Activated naive CD8-positive, alpha-beta T cell treated with anti-CD3 and anti-CD28 coated beads for 36 hours (primary cell): Measurements from ENCODE around the gene FCGR1A. TPM values are rescaled to one million over a fixed set of nuclear protein-coding genes. Genes with fewer than 3 reads are reported as not detected.
"Not testable (repeated sequence)": the region's sequence is repeated elsewhere in the genome, so short reads cannot be mapped to it uniquely, and the experiment has no call there.

Source experiments
- DNase-seq: peaks from one replicate; pipeline ENCODE4 v3.0.0; 2021
- H3K27ac Mint-ChIP-seq: one replicate; pipeline ENCODE4 v1.8.0; 2022; ENCODE audit warnings: mild to moderate bottlenecking, moderate library complexity, mixed read lengths
- H3K27me3 Mint-ChIP-seq: one replicate; pipeline ENCODE4 v1.8.0; 2022; ENCODE audit warnings: mild to moderate bottlenecking, mixed read lengths
- H3K36me3 Mint-ChIP-seq: one replicate; pipeline ENCODE4 v1.8.0; 2021; ENCODE audit warnings: mild to moderate bottlenecking, mixed read lengths
- H3K4me1 Mint-ChIP-seq: one replicate; pipeline ENCODE4 v1.8.0; 2021; ENCODE audit warnings: mixed read lengths
- H3K4me3 Mint-ChIP-seq: one replicate; pipeline ENCODE4 v1.8.0; 2022; ENCODE audit warnings: mild to moderate bottlenecking, moderate library complexity, mixed read lengths
- H3K9me3 Mint-ChIP-seq: one replicate; pipeline ENCODE4 v1.8.0; 2022; ENCODE audit warnings: mixed read lengths
- total RNA-seq, 2 experiments: library from RNA; stranded (reverse); gene quantifications; one replicate each; pipeline ENCODE4 v1.2.3, GENCODE V29; 2021

The FCGR1A gene
- not detected for total RNA-seq

GRCh38 chr1:149782600-149782999 lies at the start of gene FCGR1A:
Gene FCGR1A, plus strand, starts transcription at chr1:149782694. Its CDS starts 50 bp downstream, at chr1:149782744.
- not testable (repeated sequence) for H3K27me3 Mint-ChIP-seq

DNA sequence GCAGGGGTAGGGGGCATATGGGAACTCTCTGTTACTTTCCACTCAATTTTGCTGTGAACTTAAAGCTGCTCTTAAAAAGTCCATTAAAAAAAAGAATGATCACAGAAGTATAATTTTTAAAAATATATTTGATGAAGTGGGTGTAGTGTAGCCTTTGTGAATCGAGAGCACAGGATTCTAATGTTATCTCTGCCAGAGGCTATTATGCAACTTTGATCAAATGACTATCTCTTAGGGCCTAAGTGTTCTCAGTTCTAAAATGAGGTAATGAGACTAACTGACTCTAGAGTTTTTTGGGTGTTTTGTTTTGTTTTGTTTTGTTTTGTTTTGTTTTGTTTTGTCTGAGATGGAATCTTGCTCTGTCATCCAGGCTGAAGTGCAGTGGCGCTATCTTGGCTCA lies 49.7 kb upstream of the FCGR1A start:
- not testable (repeated sequence) for H3K4me1 Mint-ChIP-seq, H3K9me3 Mint-ChIP-seq, H3K27me3 Mint-ChIP-seq, H3K4me3 Mint-ChIP-seq, H3K36me3 Mint-ChIP-seq, H3K27ac Mint-ChIP-seq, DNase-seq

More at GRCh38 chr1:149782600-149782999, at the start of gene FCGR1A:
- H3K9me3 Mint-ChIP-seq, H3K4me3 Mint-ChIP-seq, H3K36me3 Mint-ChIP-seq, H3K4me1 Mint-ChIP-seq, H3K27ac Mint-ChIP-seq, DNase-seq: not testable (repeated sequence)

DNA sequence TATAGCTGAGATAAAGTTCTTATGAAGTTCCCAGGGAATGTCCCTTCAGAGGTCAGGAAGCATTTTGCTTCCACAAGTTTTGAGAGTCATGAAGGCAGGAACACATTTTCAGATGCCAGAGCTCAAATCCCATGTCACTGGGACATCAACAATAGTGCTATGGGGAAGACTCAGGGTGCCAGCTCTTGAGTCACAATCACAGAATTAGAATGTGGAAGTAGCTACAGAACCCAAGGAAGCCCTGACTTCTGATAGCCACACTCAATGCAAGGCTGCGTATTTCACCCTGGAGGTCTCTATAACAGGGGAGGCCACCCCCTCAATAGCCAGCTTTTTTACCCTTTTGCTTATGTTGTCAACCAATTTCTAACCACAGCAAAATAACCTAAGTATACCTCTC lies 47.8 kb upstream of the FCGR1A start:
- H3K36me3 Mint-ChIP-seq, H3K4me3 Mint-ChIP-seq, H3K9me3 Mint-ChIP-seq, H3K27me3 Mint-ChIP-seq, H3K27ac Mint-ChIP-seq, DNase-seq, H3K4me1 Mint-ChIP-seq: not testable (repeated sequence)

DNA sequence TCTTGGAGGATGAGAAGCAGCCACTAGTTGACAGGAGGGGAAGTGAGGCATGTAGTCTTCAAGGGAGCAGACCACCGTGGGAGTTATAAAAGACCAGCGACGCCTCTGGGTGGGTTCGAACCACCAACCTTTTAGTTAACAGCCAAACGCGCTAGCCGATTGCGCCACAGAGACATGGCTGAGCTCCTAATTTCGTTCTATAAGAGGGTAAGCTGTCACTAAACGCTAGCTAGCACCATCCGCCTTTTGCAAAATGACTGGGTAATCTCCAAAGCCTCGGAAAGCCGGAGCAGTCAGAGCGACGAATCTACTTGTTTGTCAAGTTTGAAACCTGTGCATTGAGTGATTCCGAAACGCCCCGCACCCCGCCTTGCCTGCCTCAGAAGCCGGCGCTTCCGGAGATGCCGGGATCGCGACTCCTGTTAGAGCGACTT lies 42.3 kb upstream of the FCGR1A start:
- Mint-ChIP-seq H3K27ac (peak overlapping the region; percentile 82), H3K4me3 (peak overlapping the region; percentile 60)
- not testable (repeated sequence) for H3K9me3 Mint-ChIP-seq, H3K4me1 Mint-ChIP-seq, H3K36me3 Mint-ChIP-seq, H3K27me3 Mint-ChIP-seq
- DNase-seq = peak; percentile 51

DNA sequence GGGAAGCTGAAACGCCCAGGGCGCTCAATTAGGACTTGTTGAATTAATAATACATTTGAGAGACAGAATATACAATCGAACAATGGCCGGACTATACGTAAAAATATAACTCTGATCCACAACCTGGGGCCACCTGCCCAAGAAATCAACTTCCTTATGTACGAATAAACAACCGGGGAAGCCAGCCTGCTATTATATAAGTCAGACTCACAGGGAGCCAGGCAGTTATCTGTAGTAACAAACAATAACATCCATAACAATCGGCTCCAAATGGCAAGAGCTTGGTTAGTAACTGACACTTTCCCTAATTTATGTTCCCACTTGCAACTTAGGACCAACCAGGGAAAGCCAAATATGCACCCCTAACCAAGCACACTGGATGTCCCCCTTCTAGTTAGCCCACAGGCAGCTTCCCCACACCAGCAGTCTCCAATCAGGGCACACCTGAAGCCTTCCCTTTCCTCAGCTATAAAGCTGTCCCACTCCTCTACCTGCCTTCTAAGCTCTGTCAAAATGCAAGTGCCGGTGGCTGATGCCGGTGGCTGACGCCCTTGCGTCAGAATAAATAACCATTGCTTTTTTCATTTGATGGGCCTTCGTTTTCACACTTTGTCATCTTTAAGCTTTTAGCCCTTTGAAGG lies 41.8 kb upstream of the FCGR1A start:
- not testable (repeated sequence) for H3K36me3 Mint-ChIP-seq, H3K9me3 Mint-ChIP-seq, H3K27me3 Mint-ChIP-seq, DNase-seq, H3K4me1 Mint-ChIP-seq
- peak overlapping the region; percentile 60 for H3K4me3 Mint-ChIP-seq
- H3K27ac Mint-ChIP-seq = peak overlapping the region; percentile 82

- H3K9me3 Mint-ChIP-seq, DNase-seq, H3K4me3 Mint-ChIP-seq, H3K27ac Mint-ChIP-seq, H3K4me1 Mint-ChIP-seq, H3K27me3 Mint-ChIP-seq, H3K36me3 Mint-ChIP-seq: not testable (repeated sequence)
Observed at GRCh38 chr1:149741914-149742313, 40.6 kb upstream of the FCGR1A start.

DNA sequence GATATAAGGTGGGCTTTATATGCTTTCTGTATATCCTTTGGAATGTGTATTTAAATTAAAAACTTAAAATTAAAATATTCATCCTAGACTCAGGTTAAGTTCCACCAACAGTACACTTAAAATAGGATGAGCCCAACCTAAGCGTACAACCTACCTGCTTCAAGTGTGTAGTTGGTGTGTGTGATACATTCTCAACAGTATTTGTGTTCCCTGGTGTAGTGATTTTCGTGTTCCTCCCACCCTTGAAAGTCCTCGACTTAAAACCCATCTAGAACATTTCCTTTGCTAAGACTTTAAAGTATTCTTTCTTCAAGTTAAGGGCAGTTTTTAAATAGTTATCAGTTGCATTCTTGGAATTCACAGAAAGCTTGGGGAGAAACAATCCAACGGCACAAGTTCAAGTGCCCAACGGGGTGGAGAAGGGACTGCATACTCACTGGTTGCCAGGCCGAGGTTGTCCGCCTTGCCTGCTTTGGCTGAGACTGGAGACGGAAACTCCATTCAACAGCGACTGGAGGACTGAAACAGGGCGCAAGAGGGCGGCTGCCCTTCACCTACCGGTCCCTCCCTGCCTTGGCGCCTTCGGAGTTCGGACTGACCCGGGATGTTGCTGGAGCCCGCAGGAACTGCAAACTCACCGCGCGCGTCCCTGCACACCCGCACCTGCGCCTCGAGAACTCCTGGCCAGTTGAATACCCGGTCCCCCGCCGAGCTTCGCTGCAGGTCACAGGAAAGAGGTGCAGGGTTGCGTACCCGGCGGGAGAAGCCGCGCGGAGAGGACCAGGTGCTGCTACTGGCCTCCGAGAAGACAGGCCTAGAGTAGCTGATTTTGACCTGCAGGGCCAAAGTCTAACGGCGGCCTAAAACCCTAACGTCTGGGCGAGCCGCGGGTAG lies 35.8 kb upstream of the FCGR1A start:
- H3K9me3 Mint-ChIP-seq, H3K27ac Mint-ChIP-seq, H3K36me3 Mint-ChIP-seq, H3K4me3 Mint-ChIP-seq, DNase-seq, H3K4me1 Mint-ChIP-seq: not testable (repeated sequence)
- peaks cover 33% of the 10 kb centered on the region for H3K27me3 Mint-ChIP-seq

DNA sequence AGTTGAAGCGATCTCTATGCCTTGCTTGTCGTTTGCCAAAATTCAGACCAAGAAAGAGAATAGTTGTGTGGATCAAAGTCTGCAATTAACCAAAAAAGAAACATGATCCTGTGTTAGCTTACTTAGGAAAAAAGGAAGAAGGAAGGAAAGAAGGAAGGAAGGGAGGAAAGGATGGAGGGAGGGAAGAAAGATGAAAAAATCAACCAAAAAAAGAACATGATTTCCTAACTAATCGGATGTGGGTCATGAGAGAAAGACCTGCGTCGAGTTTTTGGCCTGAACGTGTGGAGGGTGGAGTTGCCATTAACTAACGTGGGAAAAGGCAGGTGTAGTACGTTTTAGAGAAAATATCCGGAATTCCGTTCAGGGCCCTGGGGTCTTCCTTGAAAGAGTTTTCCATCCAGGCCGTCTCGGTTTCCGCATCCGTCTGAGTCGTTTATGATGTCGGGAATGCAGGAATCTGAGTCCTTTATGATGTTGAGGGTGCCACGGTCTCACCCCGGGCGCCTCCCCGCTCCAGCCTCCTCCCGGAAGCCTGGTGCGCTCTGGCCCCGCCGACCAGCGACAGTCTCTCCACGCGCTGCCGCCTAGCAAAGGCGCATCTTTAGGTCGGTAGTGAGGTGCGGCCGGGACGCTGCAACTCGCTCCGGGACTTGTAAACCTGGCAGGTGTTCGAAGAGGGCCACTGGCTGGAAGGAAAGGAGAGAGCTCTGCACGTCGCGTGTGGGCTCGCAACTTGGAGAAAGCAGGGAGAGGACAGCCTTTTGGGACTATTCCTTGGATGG lies 34.9 kb upstream of the FCGR1A start:
- not testable (repeated sequence) for H3K36me3 Mint-ChIP-seq, H3K27ac Mint-ChIP-seq, H3K9me3 Mint-ChIP-seq, H3K4me1 Mint-ChIP-seq, DNase-seq
- Mint-ChIP-seq H3K27me3 (peaks cover 33% of the 10 kb centered on the region), H3K4me3 (peak overlapping the region; percentile 80)

GRCh38 chr1:149748144-149748500 lies 34.4 kb upstream of the FCGR1A start:
- Mint-ChIP-seq H3K27me3 (peaks cover 33% of the 10 kb centered on the region), H3K4me3 (peak overlapping the region; percentile 80)
- H3K9me3 Mint-ChIP-seq, H3K4me1 Mint-ChIP-seq, H3K36me3 Mint-ChIP-seq, H3K27ac Mint-ChIP-seq, DNase-seq: not testable (repeated sequence)

GRCh38 chr1:149750562-149750961 lies 31.9 kb upstream of the FCGR1A start:
- not testable (repeated sequence) for H3K4me1 Mint-ChIP-seq, DNase-seq, H3K27ac Mint-ChIP-seq, H3K4me3 Mint-ChIP-seq, H3K36me3 Mint-ChIP-seq, H3K9me3 Mint-ChIP-seq
- H3K27me3 Mint-ChIP-seq = peaks cover 33% of the 10 kb centered on the region

DNA sequence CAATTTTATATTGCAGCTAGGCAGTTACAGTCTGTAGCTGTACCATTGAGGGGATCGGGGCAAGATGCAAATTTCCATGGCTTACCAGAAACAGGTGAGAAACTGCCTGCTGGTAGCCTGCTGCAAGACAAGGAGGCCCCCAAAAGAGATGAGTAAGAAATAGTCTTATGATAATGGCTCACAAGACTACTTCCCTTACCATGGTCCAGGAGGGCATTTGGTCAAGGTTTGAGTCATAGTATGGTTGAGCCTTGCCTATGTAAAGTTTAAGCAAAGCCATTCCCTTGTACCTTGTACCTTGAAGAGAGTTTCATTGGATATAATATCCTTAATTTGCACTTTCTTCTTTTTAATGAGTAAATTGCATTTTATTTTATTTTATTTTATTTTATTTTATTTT lies 30.3 kb upstream of the FCGR1A start:
- DNase-seq, H3K27ac Mint-ChIP-seq, H3K4me3 Mint-ChIP-seq, H3K36me3 Mint-ChIP-seq, H3K4me1 Mint-ChIP-seq, H3K9me3 Mint-ChIP-seq: not testable (repeated sequence)
- H3K27me3 Mint-ChIP-seq = peaks cover 24% of the 10 kb centered on the region

GRCh38 chr1:149753466-149753865 lies 29.0 kb upstream of the FCGR1A start:
- DNase-seq, H3K4me1 Mint-ChIP-seq, H3K9me3 Mint-ChIP-seq, H3K36me3 Mint-ChIP-seq, H3K27ac Mint-ChIP-seq, H3K4me3 Mint-ChIP-seq: not testable (repeated sequence)
- peaks cover 12% of the 10 kb centered on the region for H3K27me3 Mint-ChIP-seq

DNA sequence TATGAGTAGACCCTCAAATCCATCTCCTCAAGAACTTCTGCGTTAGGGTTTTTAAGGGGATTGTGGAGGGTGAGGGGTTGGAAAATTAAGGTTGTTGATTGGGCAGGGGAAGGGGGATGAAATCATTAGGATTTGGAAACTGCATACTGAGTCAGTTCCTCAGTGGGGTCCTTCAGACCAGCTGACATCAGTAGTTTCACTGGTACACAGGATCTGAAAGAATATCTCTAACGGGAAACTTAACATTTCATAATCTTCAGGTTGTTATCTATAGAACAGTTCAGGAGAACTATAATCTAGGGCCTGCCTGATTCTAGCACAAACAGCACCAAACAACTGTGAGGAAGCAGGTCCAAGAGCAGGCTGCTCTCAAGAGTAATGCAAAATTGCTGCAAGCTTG lies 27.2 kb upstream of the FCGR1A start:
- H3K36me3 Mint-ChIP-seq, H3K9me3 Mint-ChIP-seq: not testable (repeated sequence)

DNA sequence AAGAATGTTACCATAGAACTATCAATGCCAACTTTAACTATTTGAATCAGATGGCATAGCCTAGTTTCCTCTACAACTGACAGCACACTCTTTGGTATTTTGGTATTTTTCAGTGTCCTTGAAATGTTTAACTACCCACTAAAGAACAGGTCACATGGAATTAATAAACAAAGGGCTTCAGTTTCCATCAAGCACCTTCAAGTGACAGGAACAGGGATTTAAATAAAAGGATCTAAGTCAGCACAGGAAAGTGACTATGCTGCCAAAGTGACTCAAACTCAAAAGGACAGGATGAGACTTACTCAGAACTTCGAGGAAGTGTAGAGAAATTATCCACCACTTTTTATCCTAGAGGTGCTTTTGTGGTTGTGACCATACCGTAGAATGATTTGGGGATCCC lies 20.2 kb upstream of the FCGR1A start:
- H3K4me3 Mint-ChIP-seq, H3K36me3 Mint-ChIP-seq, H3K4me1 Mint-ChIP-seq, H3K9me3 Mint-ChIP-seq, H3K27ac Mint-ChIP-seq, DNase-seq, H3K27me3 Mint-ChIP-seq: not testable (repeated sequence)

More for the DNA sequence above, 27.2 kb upstream of the FCGR1A start:
- not testable (repeated sequence) for H3K27ac Mint-ChIP-seq, H3K4me1 Mint-ChIP-seq, DNase-seq, H3K27me3 Mint-ChIP-seq, H3K4me3 Mint-ChIP-seq

GRCh38 chr1:149764087-149764800 lies 18.2 kb upstream of the FCGR1A start:
- H3K4me1 Mint-ChIP-seq, H3K9me3 Mint-ChIP-seq, H3K27ac Mint-ChIP-seq, DNase-seq, H3K36me3 Mint-ChIP-seq, H3K4me3 Mint-ChIP-seq, H3K27me3 Mint-ChIP-seq: not testable (repeated sequence)
